T follicular helper cell (primary cell): ENCODE results near the gene MLLT10.
A peak's percentile ranks its signal among the peaks of the same experiment; 100 is the strongest.

Experiments
- DNase-seq: peaks from one replicate; pipeline ENCODE4 v3.0.0-alpha.2; 2020; ENCODE audit warnings: low read depth
- total RNA-seq, 2 experiments: gene quantifications; one replicate each; lab custom pipeline; 2026; lab: John Stamatoyannopoulos, UW

Gene MLLT10
- 42.3 to 94.1 reads per million in 2 experiments for total RNA-seq

- DNase-seq = peak; percentile 88
Measured at GRCh38 chr10:21533467-21534279, at the start of gene MLLT10. MLLT10 (plus strand) TSS chr10:21534232; CDS start chr10:21534645, 413 bp downstream.

- no peak for DNase-seq
Measured at GRCh38 chr10:21487416-21488180, 46.4 kb upstream of the MLLT10 start.

GRCh38 chr10:21488246-21488956, 45.6 kb upstream of the MLLT10 start:
- no peak for DNase-seq

GRCh38 chr10:21488957-21489446, 45.0 kb upstream of the MLLT10 start:
- no peak for DNase-seq

GRCh38 chr10:21490028-21490710, 43.9 kb upstream of the MLLT10 start:
- no peak for DNase-seq

GRCh38 chr10:21490711-21491105, 43.3 kb upstream of the MLLT10 start:
- no peak for DNase-seq

- no peak for DNase-seq
Measured at GRCh38 chr10:21492421-21492820, 41.6 kb upstream of the MLLT10 start.

GRCh38 chr10:21493784-21494183, 40.2 kb upstream of the MLLT10 start:
- DNase-seq = no peak

GRCh38 chr10:21494191-21495001, 39.6 kb upstream of the MLLT10 start:
- no peak for DNase-seq

GRCh38 chr10:21495002-21495751, 38.9 kb upstream of the MLLT10 start:
- no peak for DNase-seq

GRCh38 chr10:21495752-21496342, 38.2 kb upstream of the MLLT10 start:
- DNase-seq = peak; percentile 73

- no peak for DNase-seq
Measured at GRCh38 chr10:21496343-21497176, 37.5 kb upstream of the MLLT10 start.

- DNase-seq = no peak
Measured at GRCh38 chr10:21497177-21497807, 36.7 kb upstream of the MLLT10 start.

- no peak for DNase-seq
Measured at GRCh38 chr10:21498377-21498776, 35.7 kb upstream of the MLLT10 start.

- DNase-seq = no peak
Measured at GRCh38 chr10:21498986-21499385, 35.0 kb upstream of the MLLT10 start.

GRCh38 chr10:21499701-21500577, 34.1 kb upstream of the MLLT10 start:
- DNase-seq = no peak

GRCh38 chr10:21500578-21500910, 33.5 kb upstream of the MLLT10 start:
- DNase-seq = no peak
